ENCODE data around the gene HMGCS2.
A peak's percentile ranks its signal among the peaks of the same experiment; 100 is the strongest.

HMGCS2 gene

DNA sequence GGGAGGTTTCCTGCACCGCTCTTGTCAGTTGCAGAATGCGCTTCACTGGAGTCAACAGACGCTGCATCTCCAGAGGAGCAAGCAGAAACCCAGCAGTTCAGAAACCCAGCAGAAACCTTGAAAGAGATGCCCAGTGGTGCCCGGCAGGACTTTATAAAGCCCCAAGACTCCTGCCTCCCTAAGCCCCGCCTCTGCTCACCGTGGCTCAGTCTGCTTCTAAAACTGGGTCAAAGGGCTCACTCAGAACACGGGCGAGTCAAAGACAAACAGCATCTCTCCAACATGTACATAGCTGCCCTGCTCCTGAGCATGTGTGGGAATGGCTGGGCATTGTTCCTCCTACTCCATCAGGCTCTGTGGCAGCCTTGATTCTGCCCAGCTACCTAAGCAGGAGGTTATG is at the start of gene HMGCS2:
Gene HMGCS2 (minus strand): TSS at position 128 of the 400 bp plus-strand sequence. CDS start 61 bp downstream, at position 67.
- no peak for DNase-seq

GRCh38 chr1:119818181-119818580 is 49.5 kb upstream of the HMGCS2 start:
- DNase-seq = no peak

- DNase-seq = no peak
These were observed 47.7 kb upstream of the HMGCS2 start for GRCh38 chr1:119816407-119816806.

- no peak for DNase-seq
These were observed 47.2 kb upstream of the HMGCS2 start for GRCh38 chr1:119815928-119816327.

GRCh38 chr1:119815361-119815760 is 46.7 kb upstream of the HMGCS2 start:
- DNase-seq = no peak

- no peak for DNase-seq
These were observed 45.6 kb upstream of the HMGCS2 start for GRCh38 chr1:119814288-119814687.

DNA sequence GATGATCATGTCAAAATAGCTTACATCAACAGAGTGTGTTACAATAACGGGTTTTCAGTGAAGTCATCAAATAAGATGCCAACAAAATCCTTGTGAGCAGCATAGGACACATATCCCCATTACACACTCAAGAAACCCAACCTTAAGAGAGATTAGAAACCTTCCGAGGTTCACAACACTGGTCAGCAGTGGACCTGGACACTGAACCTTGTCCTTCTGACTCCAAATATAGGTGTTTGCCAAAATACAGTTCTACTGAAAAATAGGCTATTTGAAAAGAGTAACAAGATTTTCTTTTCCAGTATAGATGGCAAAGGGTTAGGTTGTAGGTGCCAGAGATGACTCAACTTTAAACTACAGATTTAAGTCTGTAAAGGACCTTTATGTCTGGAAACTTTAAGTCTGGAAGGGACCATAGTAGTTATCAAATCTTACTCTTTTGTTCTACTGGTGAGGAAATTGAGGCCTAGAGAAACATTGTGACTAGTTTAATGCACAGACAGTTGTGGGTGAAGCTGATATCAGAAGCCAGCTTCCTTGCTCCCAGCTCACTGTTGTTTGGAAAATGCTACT is 43.4 kb upstream of the HMGCS2 start:
- DNase-seq = no peak

DNA sequence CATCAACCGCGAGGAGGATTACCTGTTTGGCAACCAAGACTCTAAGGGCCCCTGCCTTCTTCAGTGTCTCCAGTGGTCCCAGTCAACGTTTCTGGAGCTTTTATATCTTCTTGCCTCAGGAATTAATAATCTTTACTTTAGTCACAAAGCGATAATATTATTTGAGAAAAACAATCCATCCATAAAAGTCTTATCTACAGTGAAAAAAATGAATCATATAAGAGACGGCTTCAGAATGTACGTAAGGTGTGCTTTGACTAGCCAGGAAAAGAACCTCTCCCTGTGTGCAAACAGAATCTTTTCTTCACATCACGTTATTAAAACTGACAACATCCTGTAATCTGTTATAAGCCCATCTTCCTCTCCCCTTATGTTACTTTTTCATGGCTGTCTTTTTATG is 42.7 kb upstream of the HMGCS2 start, which contains the start of gene REG4:
Gene REG4 (minus strand): TSS at position 74 of the 400 bp plus-strand sequence. CDS start 2,691 bp downstream, outside the sequence.
- DNase-seq = no peak

- DNase-seq = peak; percentile 52
These were observed 40.4 kb upstream of the HMGCS2 start for GRCh38 chr1:119808972-119809550.

DNA sequence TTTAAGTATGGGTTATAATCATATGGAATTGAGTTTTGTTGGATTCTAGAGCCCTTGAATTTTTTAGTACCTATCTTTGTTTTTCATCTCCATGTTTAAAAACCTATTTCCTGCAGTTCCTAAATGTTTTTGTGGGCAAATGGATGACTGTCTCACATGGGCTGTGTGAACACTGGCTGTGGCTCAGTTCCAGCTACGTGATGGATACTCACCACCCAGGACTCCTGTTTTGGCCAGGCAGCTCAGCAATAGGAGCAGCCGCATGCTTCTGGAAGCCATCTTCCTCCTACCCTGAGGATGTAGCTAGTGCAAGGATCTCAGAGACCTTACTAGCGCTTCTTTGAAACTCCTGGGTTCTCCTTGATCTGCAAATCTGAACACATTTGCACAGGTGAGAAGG is 39.8 kb upstream of the HMGCS2 start:
- no peak for DNase-seq

- DNase-seq = no peak
These were observed 37.8 kb upstream of the HMGCS2 start for GRCh38 chr1:119806489-119806888.

DNA sequence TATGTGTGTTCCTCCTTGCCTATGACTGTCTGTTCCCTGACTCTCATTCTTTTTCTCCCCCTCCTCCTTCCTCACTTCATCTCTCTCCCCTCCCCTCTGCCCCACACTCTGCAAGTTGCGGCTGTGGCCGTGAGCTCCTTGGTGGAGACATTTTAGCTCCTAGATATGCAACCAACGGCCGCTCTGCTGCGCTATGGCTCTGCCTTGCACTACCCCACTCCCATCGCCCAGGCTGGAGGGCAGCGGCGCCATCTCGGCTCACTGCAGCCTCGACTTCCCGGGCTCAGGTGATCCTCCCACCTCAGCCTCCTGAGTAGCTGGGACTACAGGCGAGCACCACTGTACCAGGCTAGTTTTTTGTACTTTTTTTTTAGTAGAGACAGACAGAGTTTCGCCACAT is 37.0 kb upstream of the HMGCS2 start:
- DNase-seq = no peak

- DNase-seq = no peak
These were observed 36.5 kb upstream of the HMGCS2 start for GRCh38 chr1:119805247-119805646.

- DNase-seq = no peak
These were observed 31.0 kb upstream of the HMGCS2 start for GRCh38 chr1:119799599-119800177.

DNA sequence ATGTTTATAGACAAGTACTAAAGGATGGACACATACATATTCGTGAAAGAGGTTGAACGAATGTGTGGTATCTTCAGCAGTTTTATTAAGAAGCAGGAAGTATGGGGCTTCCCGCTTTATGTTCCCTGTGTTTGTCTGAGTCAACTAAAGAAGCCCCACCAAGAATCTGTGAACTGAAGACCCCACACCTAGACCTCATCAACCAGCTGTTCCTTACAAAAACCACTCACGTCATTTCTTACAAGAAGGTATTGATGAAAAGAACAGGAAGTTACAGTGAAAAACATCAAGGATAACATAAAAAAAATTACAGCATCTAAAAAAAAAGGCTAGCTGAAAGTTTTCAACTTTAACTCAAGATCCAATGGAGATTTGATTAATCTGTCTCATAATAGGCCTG is 30.3 kb upstream of the HMGCS2 start:
- no peak for DNase-seq

- no peak for DNase-seq
These were observed 28.9 kb upstream of the HMGCS2 start for GRCh38 chr1:119797606-119798005.

- DNase-seq = no peak
These were observed 28.5 kb upstream of the HMGCS2 start for GRCh38 chr1:119797162-119797561.

DNA sequence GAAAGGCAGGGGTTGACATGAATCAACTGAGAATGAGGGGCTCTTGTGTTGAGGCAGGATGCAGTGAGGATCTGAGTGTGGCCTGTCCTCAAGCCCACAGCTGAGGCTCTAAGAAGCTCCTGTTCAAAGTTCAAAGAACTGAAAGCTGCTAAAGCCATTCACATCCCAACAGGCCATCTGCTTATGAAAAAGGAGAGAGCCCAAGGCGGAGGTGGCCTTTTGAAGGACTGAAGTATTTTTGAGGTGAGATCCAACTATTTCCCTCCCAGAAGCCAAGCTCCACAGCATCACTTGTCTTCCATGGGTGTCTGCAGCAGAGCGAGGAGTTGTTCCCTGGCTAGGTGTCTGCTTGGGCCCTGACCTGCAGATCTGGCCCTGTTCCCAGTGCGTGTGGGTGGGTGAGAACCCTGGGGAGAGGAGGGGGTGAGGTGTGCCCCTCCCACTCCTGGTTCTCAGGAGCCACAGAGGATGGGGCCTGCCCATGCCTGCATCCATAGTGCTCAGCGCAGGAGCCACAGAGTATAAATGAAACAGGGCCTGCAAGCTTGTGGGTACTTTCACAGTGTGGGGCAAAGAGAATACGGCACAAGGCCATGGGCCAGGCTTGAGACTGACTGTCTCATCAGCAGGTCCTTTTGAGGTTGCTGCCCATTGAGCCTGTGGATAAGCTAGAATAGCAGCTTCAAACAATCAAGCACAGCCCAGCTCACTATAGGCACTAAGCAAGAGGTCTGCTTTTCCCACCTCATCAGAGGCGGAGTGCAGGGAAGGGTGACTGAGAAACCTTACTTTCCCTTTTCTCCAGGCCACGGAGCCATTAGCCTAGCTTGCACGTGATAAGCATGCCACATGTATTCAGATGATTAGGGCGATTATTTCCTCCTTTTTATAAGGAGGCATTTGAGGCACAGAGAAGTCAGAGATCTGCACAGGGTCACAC is 26.8 kb upstream of the HMGCS2 start:
- DNase-seq = no peak

DNA sequence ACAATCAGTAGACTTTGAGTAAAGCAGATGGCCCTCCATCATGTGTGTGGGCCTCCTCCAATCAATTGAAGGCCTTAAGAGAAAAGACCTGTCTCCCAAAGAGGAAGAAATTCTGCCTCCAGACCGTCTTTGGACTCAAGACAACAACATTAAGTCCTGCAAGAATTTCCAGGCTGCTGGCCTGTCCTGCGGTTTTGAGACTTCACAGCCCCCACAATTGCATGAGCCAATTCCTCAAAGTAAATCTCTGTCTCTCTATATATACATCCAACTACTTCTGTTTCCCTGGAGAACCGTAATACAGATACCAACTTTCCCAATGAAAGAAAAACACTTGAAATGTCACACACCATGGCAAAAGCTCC is 26.2 kb upstream of the HMGCS2 start:
- no peak for DNase-seq

DNA sequence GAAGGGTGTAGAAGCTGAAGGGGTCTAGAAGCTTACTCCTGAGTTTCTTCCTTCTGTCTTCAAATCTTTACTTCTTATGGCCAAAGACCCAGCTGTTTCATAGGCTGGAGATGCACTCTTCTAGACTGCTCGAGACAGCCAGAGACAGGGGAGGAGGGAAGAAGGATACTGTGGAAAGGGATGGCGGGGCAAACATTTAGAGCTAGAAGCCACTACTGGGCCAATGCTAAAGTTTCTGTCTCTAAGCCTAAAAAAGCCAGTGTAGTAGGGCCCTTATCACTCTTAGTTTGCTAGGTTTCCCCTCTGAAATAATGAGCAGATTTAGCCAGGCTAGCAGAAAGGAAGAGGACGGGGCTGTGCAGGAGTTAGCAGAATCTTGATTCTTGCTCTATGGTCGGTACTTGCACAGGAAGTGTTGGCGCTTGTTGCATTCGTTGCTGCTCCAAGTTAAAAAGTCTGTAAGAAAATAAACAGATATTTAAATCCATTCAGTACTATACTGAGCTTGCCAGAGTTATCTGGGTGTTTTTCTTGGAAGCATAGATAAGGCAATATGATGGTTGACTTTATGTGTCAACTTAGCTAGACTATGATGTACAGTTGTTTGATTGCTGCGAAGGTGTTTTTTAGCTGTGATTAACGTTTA is 25.6 kb upstream of the HMGCS2 start:
- DNase-seq = no peak

DNA sequence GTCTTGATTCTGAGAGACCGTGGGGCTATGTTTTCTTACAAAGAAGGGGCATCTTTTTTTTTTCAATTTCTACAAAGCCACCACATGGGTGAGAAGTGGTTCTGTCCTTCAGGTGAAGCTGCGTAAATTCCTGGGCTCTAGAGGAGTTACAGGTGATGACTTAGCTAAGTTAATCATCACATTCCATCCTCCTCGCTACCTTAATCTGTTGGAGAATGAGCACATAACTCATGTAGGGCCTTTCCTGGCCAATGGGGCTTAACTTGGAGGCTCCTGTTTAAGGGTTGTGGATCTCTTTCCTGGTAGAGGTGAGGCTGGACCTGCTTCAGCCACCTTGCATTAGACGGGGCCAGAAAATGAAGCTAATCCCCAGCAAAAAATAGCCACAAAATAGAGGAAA is 22.7 kb upstream of the HMGCS2 start:
- DNase-seq = no peak

DNA sequence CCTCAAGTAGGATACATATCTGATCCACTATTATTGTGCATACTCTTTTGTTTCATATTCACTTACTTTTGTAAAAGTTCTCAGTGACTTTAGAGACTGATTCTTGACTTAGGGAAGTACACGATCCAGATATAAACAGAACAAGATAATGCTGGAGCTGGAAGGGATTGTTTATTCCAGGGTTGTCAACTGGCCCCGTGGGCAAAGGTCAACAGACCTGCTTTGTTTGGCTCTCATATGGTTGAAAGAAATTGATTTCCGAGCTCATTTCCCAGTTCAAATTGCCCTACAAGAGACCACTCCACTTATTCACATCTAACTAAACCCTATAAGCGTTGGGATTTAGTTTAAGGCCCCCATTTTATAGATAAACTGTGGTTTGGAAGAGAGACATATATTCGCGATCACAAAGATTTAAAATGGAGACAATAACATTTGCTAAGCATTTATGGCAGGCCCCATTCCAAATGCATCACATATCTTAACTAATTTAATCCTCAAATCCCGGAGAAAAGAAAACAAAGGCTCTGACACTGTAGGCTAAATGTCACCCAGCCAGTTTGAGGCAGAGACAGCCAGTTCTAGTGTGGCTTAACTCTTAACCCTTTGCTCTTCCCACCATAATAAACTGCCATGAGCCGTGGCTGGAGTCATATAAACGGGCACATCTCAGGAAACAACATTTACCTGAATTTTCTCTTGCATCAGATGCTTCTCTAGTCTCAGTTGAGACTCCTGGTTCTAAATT is 21.9 kb upstream of the HMGCS2 start:
- DNase-seq = no peak
